Stimulated activated CD4-positive, alpha-beta T cell treated with anti-CD3 and anti-CD28 coated beads, Interleukin-2, amount 100 ng/mL, for 24 hours (primary cell): ENCODE data around the gene RAI14.

Experiments
- DNase-seq, 2 donors: peaks; one replicate each; pipeline ENCODE4 v3.0.0-alpha.2; 2020

The RAI14 gene

DNA sequence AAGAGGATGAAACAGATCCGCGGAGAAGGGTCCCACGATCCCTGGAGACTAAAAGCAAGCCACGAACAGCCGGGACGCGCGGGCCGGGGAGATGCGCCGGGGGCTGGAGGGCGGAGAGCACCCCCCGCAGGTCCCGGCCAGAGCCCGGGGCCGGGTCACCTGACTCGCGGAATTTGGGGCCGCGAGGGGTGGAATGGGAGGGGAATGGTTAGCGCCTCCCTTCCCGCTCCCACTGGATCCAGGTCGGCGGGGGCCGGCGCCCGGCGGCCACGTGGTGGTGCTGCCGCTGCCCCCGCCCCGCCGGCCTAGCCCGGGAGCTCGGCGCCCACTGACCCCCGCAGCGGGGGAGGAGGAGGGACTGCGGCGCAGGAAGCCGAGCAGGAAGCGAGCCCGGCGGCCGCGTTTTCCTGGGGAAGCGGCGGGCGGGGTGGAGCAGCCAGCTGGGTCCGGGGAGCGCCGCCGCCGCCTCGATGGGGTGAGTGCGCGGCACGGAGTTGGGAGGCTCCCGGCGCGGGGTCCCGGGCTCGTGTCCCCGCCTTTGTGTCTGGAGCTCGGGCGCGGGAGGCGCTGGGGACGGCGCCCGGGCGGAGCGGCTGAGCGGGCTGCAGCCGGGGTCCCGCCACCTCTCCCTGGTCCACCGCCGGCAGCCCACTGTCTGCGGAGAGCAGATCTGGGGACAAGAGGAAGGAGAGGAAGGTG, at the start of gene RAI14:
RAI14 (plus strand) TSS at position 328 of the 699 bp plus-strand sequence. CDS start 30,592 bp downstream, outside the sequence.
- DNase-seq, result peak; percentile 27 to 51

DNA sequence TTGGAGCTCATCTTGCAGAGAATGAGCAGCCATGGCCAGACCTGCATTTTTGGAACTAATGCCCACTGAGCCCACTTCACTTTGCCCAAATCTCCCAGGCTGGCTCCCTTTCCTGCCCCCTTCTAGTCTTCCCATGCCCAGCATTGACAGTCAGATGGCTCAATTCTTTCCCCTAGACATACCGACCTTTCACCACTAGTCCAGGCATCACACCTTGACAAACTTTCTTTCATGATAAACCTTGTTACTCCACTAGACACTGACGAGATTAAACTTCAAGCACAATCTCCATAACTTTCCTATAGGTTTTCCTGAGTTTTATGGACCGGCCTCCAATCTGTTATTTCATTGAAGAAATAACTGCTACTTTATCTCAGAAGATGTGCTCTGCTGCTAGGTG, 47.8 kb upstream of the RAI14 start:
- no peak for DNase-seq

DNA sequence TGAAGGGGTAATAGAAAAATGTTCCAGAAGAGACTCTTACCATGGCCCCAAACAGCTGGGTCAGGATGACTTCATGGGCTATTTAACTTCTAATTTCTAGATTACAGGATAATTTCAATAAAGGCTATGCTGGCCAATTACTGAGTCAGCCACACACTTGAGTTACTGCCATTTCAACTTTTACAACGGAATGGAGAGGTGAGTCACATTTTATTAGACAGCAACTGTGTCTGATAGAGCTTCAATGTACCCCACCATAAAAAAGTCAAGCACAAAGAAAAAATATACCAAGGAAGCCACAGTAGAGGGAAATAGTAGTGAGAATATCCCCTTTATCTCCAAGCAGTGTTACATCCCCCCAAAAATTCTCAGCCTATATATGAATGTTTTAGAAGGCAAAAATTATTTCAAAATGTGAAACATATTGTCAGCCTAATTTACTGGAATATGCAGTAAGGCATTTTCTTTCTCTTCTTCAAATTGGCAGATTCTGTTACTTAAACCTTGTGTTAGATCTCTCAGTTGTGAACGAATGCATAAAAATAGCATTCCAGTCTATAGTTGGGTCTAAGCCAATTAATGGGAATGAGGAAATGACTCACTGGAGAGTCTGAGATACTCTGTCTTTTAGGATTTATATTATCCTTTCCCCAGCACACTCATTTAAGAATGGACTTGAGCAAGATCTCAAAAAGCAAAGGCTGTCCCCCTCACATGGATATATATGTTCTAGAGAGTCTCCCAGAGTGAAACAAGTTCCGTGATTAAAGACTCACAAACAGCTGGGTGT, 47.1 kb upstream of the RAI14 start:
- no peak for DNase-seq

DNA sequence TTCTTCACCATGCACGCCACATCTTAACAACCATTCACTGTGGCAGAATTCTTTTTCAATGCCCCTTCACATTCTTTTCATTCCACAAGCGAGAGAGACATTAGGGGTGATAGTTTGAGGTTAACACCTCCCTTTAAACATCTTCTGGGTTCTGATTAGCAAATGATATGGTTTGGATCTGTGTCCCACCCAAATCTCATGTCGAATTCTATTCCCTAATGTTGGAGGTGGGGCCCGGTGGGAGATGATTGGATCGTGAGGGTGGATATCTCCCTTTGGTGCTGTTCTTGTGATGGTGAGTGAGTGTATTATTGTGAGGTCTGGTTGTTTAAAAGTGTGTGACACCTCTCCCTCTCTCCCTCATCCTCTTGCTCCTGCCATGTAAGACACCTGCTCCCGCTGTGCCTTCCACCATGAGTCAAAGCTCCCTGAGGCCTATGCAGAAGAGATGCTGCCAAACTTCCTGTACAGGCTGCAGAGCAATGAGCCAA, 46.1 kb upstream of the RAI14 start:
- DNase-seq, result no peak

DNA sequence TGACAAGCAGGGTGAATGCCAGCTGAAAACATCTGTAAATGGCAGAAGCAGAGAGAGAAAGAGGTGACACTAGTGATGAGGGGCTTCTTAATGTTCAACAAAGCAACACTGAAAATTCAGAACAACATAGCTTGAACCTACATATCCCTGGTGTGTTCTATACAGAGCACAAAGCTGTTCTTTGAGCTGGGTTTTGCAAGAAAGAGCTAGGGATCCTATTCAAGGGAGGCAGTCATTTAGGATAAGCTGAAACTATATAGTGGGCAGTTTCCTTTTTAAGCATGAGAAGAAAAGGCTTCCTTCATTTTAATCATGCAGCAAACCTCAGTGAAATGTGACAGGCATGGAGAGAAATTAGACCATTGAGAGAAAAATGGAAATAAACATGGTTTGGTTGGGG, 45.6 kb upstream of the RAI14 start:
- no peak for DNase-seq

DNA sequence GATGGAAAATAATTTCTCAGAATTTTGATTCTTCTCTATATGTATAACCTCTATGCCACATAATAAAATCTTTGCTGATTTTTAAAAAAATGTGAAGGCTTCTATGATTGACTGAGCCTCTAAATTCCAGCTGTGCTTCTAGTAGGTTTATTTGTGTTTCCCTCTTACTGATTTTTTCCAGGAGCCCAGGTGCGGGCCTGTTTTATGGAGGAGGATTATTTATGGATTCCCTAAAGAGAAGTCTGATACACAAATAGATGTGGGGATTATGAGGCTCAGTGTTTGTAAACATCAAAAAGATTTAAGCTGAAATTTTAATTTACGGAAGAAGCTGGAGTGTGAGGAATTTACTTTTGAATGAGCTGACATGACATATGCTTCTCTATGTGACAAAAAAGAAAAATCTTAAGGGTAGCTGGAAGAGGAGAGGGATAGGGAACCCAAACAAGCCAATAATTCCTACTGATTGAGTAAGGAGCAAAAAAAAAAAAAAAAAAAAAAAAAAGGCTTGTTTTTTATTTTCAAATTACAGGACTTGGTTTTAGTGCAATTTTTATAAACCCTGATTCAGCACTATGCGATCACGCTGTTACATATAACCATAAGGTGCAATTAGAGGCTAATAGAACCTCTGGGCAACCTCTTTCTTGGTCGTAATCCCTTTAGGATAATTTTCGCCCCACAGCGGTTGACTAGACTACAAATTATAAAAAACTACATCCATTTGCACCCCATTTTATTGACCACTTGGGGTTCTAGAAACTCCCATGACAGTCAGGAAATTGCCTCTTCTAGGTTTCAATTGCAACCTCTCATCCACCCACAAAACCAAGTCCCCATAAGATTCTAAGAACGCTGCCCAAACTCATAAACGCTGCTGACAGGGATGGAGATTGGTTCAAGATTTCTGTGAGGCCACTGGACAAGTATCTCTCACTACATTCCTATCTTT, 44.4 kb upstream of the RAI14 start:
- DNase-seq, result no peak

DNA sequence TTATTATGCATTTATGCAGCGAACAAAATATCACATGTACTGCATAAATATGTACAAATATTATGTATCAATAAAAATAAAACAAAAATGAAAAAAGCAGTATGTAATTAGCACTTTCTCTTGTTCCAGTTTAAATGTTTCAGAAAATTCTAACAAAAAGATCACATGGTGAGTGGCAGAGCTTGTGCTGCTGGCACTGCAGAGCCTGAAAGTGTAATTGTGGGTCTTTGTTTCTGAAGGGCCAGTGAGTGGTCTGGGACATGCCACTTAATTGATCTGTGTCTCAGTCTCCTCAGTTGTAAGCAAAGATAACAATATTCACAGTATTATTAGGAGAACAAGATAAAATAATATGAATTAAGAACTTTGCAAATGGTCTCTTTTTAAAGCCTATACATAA, 39.5 kb upstream of the RAI14 start:
- no peak for DNase-seq

DNA sequence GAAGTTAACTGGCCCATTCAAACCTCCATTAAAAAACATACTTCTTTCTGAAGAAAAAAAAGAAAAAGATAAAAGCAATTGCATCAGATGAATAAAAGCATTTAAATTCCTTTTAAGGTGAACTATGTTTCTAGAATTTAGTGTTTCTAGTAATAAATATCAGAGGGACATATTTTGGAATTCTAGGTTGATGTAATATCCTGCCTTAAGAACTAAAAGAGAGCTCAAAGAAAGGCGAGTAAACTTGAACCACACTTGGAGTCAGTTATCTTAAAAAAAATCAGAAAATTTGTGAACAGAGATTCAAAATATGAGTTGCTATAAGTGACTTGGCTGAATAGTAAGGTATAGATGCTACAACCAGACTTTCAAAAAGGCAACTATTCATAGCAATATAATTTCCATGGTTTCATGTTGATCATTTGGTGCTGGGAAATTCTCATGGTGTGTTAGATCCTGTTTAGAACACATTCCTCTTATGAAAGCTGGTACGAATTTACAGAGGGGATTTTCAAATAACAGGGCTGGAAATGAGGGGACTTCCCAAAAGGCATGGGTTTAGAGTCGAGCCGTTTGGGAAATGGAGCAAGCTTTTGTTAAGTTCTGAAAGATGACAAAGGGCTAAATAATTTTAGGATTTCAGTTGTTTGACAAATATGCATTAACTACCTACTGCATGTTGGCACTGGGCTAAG, 37.6 kb upstream of the RAI14 start:
- DNase-seq, result no peak

DNA sequence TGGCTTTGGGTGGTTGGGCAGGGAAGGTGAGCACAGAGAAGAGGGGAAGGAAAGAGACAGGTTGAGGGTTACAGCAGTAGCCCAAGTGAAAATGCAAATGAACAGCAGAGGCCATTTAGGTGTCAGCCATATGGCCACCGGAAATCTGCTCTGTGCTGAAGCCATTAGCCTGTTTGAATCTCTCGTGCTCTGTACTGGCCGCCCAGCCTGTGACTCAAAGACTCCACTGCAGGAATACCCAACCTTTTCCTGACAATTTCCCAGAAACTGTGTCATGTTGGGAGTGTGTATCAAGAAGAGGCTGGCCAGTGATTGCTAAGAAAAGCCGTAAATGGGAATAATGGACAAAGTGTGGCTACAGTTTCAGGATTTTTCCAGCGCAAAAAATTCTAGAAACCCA, 35.9 kb upstream of the RAI14 start:
- no peak for DNase-seq

DNA sequence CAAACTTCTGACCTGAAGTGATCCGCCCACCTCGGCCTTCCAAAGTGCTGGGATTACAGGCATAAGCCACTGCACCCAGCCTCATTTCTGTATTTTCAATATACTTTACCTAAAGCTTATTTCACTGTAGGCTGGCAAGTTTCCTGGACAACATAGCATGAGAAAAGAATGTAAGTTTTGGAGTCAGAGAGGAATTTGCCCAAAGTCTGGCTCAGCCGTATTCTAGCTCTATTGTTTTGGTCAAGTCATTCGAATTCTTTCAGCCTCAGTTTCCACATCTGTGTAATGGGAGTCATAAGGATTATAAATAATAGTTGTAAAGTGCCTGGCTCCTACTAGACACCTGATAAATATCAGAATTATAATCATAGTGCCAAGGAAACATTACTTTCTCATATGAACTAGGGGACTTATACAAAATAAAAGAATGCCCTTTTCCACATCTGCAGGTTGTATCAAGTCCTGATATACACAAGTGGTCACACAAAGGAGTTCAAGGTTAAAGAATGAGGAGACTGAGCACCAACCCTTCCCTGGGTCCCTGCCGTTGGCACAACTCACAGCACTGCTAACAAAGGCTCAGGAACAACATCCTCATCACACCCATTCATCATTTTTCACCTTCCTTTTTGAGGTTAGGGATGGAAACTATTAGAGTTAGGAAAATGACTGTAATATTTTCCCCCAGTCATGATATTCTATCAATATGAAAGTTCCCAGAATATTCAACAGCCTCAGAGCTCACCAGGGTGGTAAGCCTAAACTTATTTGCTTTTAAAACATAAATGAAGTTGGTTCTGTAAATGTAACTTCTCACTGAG, 34.6 kb upstream of the RAI14 start:
- peak in 1 of 2 donors; percentile 4 for DNase-seq

DNA sequence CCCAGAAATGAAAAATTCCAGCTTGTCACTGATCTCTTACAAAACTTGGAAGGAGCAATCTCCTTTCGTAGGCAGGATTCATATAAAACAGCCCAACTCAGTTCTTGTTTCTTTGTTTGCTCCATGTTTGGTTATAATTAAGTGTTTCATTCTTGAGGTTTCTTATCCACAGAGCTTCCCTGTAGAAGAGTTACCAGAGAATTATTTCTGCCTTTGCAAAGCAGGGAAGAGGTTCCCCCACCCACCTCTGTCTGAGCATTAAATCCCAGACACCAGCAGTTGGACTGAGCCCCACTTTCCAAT, 34.1 kb upstream of the RAI14 start:
- DNase-seq, result no peak

DNA sequence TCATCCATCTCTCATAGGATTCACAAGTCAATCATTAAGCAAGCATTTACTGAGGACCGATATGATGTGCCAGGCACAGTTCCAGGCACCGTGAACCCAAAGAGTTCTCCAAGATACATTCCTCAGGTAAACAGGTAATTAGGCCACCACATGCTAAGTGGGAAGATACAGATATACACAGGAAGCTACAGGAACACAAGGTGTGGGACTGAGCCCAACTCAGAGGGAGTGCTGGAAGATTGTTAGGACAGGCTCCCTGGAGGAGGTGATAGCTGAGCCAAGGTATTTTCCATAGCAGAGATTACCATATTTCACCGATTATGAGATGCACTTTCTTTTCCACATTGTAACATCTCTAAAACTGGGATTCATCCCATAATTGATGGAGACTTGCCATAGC, 31.4 kb upstream of the RAI14 start:
- no peak for DNase-seq

DNA sequence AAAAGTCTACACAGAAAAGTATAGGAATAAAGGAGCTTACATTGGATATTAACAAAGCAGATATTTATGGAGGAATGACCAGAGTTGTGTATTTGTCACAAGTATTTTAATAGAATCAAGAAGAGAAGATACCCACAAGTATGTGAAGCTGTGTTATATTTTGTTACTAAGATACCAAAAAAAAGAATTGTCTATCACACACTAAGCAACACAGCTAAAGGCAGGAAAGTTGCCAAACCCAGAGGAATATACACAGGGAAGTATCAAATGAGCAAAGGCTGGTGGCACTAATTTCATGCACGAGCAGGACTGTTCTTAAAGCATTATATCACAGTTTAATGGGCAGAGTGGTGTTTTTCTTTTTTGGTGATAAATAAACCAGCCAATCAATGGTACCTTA, 30.9 kb upstream of the RAI14 start:
- no peak for DNase-seq

DNA sequence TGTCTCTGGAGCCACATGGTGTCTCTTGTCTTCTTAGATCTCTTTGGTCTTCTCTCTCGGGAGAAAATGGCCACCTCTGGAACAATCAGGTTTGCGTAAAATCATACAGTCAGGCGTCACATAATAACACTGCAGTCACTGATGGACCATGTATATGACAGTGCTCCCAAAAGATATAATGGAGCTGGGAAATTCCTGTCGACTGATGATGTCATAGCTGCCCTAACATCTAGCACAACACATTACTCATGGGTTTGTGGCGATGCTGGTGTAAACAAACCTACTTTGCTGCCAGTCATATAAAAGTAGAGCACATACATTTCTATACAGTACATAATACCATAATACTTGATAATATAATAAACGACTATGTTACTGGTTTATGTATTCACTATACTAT, 30.1 kb upstream of the RAI14 start:
- DNase-seq, result no peak

DNA sequence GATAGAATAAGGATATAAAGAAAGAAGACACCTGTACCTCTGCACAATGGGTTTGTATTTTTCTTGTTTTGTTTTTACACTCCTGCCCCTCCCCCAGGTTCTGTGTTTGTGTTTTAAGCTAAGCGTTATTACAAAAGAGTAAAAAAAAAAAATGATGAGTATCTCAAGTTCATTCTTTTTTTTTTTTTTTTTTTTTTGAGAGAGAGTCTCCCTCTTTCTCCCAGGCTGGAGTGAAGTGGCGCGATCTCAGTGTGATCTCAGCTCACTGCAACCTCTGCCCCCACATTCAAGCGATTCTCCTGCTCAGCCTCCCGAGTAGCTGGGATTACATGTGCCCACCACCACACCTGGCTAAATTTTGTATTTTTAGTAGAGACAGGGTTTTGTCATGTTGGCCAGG, 29.4 kb upstream of the RAI14 start:
- DNase-seq, result no peak

DNA sequence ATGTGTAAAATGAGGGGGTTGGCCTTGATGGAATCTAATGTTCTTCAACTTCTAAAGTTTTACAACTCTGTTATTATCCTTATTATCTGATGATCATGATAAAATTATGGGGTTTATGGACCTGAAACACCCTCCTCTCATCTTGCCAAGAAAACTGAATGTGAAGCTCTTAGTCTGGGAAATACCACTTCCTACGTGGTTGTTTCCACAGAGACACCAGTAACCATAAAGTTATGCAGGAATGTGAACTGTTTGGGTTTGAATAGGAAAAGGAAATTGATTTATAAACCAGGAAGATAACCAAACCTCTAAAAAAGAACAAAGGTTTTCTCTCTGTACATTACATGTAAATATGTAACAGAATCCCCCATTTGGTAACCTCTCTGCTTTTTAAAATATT, 28.3 kb upstream of the RAI14 start:
- DNase-seq, result no peak

DNA sequence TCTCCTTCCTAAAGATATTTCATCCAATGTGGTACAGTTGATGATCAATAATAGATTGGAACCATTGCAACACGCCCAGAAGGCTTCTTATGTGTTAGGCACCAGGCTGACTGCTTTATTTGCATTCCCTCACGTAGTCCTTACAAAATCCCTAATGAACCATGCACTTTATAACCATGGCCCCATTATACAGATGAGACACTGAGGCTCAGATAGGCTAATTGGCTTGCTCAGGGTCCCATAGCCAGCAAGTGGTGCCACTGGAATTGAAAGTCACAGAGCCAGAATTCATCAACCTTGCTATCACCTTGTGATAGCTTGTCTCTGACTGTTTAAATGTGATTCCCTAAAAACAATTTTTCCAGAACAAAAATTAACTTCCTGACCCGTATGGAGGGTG, 27.8 kb upstream of the RAI14 start:
- no peak for DNase-seq

DNA sequence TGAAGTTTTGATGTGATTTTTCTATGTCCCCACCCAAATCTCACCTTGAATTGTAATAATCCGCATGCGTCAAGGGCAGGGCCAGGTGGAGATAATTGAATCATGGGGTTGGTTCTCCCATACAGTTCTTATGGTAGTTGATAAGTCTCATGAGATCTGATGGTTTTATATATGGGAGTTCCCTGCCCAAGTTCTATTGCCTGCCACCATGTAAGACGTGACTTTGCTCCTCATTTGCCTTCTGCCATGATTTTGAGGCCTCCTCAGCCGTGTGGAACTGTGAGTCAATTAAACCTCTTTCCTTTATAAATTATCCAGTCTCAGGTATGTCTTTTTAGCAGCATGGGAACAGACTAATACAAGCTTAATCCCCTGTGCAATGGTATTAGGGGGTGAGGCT, 25.5 kb upstream of the RAI14 start:
- no peak for DNase-seq

DNA sequence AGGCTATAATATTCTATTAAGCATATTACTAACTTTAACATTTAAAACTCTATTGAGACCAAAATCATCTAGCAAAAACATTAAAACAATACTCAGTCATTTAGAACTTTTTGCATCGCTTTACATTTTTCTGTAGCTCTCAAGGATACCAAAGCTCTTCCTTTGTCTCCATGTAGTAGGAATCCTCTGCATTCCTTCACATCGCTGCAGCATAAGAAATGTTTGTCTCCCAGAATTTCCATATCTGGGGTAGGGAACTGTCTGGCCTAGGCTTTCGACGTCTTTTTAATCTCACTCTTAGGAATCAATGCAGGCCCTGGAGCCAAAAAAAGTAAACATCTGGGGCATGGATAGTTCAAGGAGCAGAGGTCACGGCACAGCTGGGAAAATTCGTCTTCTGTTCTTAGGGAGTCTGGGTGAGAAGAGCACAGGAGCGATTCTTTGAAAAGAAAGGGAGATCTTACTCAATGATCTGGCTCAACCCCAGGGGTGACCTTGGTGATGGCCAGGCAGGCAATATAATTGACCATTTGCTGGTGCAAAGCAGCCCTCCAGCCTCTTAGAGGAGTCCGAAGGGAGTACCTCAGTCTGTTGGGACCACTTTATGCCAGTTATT, 23.2 kb upstream of the RAI14 start:
- DNase-seq, result no peak

DNA sequence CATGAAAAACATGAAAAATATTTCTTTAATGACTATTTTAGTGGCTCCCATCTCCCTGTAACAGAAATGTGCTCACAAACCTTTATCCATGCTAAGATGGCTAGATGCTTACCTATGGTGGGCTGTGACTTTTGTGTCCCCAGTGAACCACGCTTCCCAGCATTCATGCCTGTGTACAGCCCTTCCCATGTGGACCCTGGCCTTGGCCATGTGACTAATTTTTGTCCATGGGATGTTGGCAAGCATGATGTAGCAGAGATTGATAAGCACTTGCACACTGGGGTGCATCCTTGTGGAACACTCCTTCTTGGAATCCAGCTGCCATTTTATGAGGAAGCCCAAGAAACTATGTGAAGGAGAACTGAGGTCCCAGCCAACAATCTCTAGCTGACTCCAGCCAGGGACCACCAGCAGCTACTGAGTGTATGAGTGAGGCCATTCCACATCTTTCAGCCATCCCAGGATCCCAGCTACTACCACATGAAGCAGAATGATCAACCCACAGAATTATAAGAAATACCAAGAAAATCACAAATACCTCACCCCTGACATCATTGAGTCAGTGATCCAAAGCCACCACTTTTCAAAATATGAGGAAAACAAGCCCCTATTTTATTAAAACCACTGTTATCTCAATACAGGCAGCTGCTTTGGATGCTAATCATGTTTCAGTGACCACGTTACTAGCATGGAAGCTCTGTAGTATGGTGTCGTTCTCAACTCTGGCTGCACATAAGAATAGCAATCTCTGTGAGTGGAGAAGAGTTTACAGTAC, 16.1 kb upstream of the RAI14 start:
- no peak for DNase-seq
